OCI-LY3 (cell line): ENCODE results near the gene DSCAM.

ENCODE experiments used
- H2AFZ ChIP-seq: fragments of 200-600, 300-600 bp; shearing (Covaris generic); 2 replicates; pipeline ENCODE4 v1.6.0; 2014; ENCODE audit warnings: antibody characterized with exemption, low read depth, low read length
- H3K27ac ChIP-seq: fragments of 200-600, 300-600 bp; sonication (generic); 2 replicates; pipeline ENCODE4 v1.5.1; 2014; ENCODE audit warnings: mild to moderate bottlenecking, low read length, moderate library complexity, mixed read lengths
- H3K27me3 ChIP-seq: fragments of 200-600, 300-600 bp; sonication (generic); 2 replicates; pipeline ENCODE4 v1.6.1; 2014; ENCODE audit warnings: low read depth, low read length, mixed read lengths
- H3K36me3 ChIP-seq: fragments of 200-600, 300-600 bp; sonication (generic); replicated peaks from 2 replicates; pipeline ENCODE3; 2014; ENCODE audit warnings: low read depth, low read length, mixed read lengths
- H3K4me1 ChIP-seq: fragments of 300-600, 200-600 bp; sonication (generic); 2 replicates; pipeline ENCODE4 v1.6.1; 2014; ENCODE audit warnings: low read length, mixed read lengths
- H3K4me2 ChIP-seq: fragments of 200-600, 300-600 bp; sonication (generic); 2 replicates; pipeline ENCODE4 v1.6.1; 2014; ENCODE audit warnings: low read length, mixed read lengths
- H3K4me3 ChIP-seq: fragments of 300-600, 200-600 bp; sonication (generic); 2 replicates; pipeline ENCODE4 v1.5.1; 2014; ENCODE audit warnings: antibody characterized with exemption, mild to moderate bottlenecking, low read length, moderate library complexity
- H3K79me2 ChIP-seq: fragments of 300-600, 200-600 bp; shearing (Covaris generic); 2 replicates; pipeline ENCODE4 v1.6.1; 2014; ENCODE audit warnings: mild to moderate bottlenecking, low read length, mixed read lengths
- H3K9ac ChIP-seq: fragments of 300-600, 200-600 bp; shearing (Covaris generic); 2 replicates; pipeline ENCODE4 v1.6.0; 2014; ENCODE audit warnings: mild to moderate bottlenecking, low read length, moderate library complexity
- H3K9me3 ChIP-seq: fragments of 200-600, 300-600 bp; shearing (Covaris generic); 2 replicates; pipeline ENCODE4 v1.6.1; 2014; ENCODE audit warnings: low read length, mixed read lengths; ENCODE audit not compliant: insufficient read depth
- H4K20me1 ChIP-seq: fragments of 200-600, 300-600 bp; sonication (generic); 2 replicates; pipeline ENCODE4 v1.6.1; 2016; ENCODE audit warnings: low read length, mixed read lengths; ENCODE audit not compliant: insufficient read depth
- EZH2phosphoT487 ChIP-seq: fragments of 200-600 bp; shearing (Covaris generic); IDR thresholded peaks from 2 replicates; pipeline ENCODE4 v1.6.1; 2018; ENCODE audit warnings: antibody characterized with exemption, mixed run types, low read depth
- TF ChIP-seq, protein P1 (sequence below): fragments of 200-600, 300-600 bp; sonication (generic); IDR thresholded peaks from 2 replicates; pipeline ENCODE4 v1.5.1; 2014; ENCODE audit warnings: antibody characterized with exemption, low read length, low read depth

DSCAM gene

DNA sequence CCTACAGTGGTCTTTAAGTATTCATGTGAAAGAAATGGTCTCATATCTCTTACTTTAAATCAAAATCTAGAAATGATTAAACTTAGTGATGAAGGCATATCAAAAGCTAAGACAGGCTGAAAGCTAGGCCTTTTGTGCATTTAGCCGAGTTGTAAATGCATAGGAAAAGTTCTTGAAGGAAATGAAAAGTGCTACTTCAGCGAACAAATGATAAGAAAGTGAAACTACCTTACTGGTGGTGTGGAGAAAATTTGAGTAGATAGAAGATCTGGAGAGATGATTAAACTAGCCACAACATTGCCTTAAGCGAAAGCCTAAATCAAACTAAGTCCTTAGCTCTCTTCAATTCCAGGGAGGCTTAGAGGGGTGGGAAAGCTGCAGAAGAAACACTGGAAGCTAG lies 147.6 kb downstream of the DSCAM start:
- no peak overlapping the region for H3K4me3 ChIP-seq
- H3K9ac ChIP-seq: no peak overlapping the region
- H2AFZ ChIP-seq: no peak overlapping the region
- no peaks in the 10 kb centered on the region for H4K20me1 ChIP-seq
- no peaks in the 10 kb centered on the region for H3K27me3 ChIP-seq
- no peak for TF ChIP-seq EZH2phosphoT487
- TF ChIP-seq, protein P1, sequence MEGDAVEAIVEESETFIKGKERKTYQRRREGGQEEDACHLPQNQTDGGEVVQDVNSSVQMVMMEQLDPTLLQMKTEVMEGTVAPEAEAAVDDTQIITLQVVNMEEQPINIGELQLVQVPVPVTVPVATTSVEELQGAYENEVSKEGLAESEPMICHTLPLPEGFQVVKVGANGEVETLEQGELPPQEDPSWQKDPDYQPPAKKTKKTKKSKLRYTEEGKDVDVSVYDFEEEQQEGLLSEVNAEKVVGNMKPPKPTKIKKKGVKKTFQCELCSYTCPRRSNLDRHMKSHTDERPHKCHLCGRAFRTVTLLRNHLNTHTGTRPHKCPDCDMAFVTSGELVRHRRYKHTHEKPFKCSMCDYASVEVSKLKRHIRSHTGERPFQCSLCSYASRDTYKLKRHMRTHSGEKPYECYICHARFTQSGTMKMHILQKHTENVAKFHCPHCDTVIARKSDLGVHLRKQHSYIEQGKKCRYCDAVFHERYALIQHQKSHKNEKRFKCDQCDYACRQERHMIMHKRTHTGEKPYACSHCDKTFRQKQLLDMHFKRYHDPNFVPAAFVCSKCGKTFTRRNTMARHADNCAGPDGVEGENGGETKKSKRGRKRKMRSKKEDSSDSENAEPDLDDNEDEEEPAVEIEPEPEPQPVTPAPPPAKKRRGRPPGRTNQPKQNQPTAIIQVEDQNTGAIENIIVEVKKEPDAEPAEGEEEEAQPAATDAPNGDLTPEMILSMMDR: no peak
- H3K9me3 ChIP-seq: no peaks in the 10 kb centered on the region
- H3K4me2 ChIP-seq: no peak overlapping the region
- H3K36me3 ChIP-seq: no peaks in the 10 kb centered on the region
- peaks cover 10% of the 10 kb centered on the region; the same call in 1 of the 2 replicates for H3K4me1 ChIP-seq
- H3K79me2 ChIP-seq: no peaks in the 10 kb centered on the region
- no peak overlapping the region for H3K27ac ChIP-seq

DNA sequence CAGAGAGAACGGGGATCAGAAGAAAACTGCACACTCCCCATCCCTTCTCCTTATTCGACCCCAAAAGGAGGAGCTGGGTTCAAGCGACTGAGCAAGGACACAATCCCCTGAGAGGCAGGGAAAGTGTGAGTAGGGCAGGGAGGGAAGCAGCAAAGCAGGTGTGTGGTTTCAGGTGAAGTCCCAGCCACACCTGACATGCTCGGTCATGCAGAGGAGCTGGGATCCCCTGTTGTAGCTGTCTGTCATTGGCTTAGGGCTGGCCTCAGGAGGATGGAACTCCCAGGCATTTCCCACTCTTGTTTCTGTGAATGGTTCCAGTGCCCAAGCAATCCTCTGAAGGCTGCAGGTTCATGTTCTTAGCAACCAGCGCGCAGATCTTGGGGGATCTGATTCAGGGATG lies 150.7 kb downstream of the DSCAM start:
- no peak overlapping the region for H3K9ac ChIP-seq
- no peaks in the 10 kb centered on the region for H3K27me3 ChIP-seq
- no peak overlapping the region for H3K27ac ChIP-seq
- no peaks in the 10 kb centered on the region for H4K20me1 ChIP-seq
- H3K4me1 ChIP-seq: no peaks in the 10 kb centered on the region; the same call in 1 of the 2 replicates
- no peak overlapping the region for H2AFZ ChIP-seq
- no peak overlapping the region for H3K4me2 ChIP-seq
- no peaks in the 10 kb centered on the region for H3K9me3 ChIP-seq
- H3K36me3 ChIP-seq: no peaks in the 10 kb centered on the region
- TF ChIP-seq, protein P1: no peak
- TF ChIP-seq EZH2phosphoT487: no peak
- no peak overlapping the region for H3K4me3 ChIP-seq
- no peaks in the 10 kb centered on the region for H3K79me2 ChIP-seq

DNA sequence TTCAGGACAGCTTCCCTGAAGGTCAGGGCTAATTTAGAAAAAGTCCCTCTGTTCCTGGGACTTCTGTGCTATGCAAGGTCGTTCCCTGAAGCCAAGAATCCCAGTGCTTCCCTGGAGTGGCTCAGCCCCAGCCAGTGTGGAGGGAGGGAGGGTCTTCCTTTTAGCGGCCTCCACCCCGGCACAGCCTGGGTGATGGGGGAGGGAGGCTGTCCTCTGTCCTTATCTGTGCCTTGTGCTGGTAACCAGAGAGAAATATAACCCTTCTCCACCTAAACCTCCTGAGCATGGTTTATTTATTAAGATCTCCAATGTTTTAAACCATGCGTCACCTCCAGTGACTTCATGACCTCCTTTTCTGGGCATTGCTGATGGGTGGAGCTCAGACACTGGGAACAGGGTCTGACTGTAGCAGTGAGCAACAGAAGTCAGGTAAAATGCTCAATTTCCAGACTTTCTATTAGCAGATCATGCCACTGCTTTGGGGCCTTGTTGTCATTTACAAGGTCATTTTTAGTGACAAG lies 157.1 kb downstream of the DSCAM start:
- Histone ChIP-seq H3K27me3 (no peaks in the 10 kb centered on the region), H4K20me1 (no peaks in the 10 kb centered on the region)
- TF ChIP-seq EZH2phosphoT487: no peak
- TF ChIP-seq, protein P1: no peak

DNA sequence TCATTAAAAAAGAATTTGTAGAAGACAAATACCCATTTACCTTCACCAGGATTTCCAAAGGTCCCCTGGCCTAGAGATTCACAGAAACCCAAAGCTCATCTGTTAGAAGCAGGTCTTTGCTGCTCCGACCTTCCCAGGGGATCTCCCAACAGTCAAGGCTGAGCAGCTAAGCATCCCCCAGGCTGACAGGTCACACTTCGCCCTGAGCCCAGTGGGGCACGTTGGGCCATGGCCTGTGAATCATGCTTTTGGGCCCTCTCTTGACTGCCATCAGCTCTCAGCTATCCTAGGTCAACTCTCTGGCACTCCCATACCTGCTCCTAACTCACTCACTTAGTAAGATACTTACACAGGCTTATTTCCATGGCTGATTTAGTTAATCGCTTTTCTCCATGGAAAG lies 157.7 kb downstream of the DSCAM start:
- Histone ChIP-seq H2AFZ (no peak overlapping the region), H3K4me1 (no peaks in the 10 kb centered on the region), H3K79me2 (no peaks in the 10 kb centered on the region), H3K27ac (no peak overlapping the region), H3K9me3 (no peaks in the 10 kb centered on the region), H3K9ac (no peak overlapping the region), H3K4me3 (no peak overlapping the region), H4K20me1 (no peaks in the 10 kb centered on the region), H3K4me2 (no peak overlapping the region), H3K27me3 (no peaks in the 10 kb centered on the region), H3K36me3 (no peaks in the 10 kb centered on the region)
- no peak for TF ChIP-seq EZH2phosphoT487
- TF ChIP-seq, protein P1: no peak

More for the DNA sequence above, 157.1 kb downstream of the DSCAM start:
- Histone ChIP-seq H3K27ac (no peak overlapping the region), H3K9me3 (no peaks in the 10 kb centered on the region), H3K36me3 (no peaks in the 10 kb centered on the region), H2AFZ (no peak overlapping the region), H3K4me2 (no peak overlapping the region), H3K4me1 (no peaks in the 10 kb centered on the region), H3K4me3 (no peak overlapping the region), H3K79me2 (no peaks in the 10 kb centered on the region), H3K9ac (no peak overlapping the region)
